ENCODE data around the gene TMX4.
A peak's percentile ranks its signal among the peaks of the same experiment; 100 is the strongest.
"Not testable (repeated sequence)": the region's sequence is repeated elsewhere in the genome, so short reads cannot be mapped to it uniquely, and the experiment has no call there.

TMX4 gene

DNA sequence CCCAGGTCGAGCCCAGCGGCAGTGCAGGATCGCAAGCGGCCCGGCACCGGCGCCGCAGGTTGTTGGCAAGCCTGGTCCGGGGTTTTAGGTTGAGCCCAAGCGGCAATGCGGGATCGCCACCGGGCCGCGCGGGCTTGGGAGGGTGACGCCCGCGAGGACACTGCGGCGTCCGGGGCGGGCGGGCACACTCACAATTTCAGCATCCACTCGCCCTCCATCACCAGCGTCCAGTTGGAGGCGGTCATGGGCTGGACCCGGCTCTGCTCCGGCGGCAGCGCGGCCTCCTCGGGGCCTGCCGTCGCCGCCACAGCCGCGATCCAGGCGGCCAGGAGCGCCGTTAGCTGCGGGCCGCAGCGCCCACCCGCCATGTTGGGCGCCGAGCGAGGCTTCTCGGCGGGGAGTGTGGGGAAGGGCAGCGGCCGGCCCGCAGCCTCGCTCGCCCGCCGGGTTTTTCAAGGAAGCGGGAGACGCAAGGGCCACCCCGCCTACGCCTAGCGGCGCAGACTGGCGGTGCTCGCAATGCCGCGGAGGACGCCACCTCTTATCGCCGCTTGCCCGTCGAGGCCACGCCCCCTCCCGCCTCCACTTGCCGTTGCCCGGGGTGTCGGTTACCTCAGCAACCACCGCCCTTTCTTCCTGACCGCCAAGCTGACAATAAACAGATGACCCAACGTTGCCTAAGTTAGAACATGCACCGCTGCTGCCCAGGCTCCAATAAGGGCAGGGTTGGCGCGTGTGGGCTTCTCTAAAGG is at the start of gene TMX4:
Gene TMX4 (minus strand): TSS at position 516 of the 752 bp plus-strand sequence. CDS start 148 bp downstream, at position 368.
- peak; percentile 80 to 82 for DNase-seq

GRCh38 chr20:8067082-8067481 is 47.5 kb upstream of the TMX4 start:
- DNase-seq = no peak

DNA sequence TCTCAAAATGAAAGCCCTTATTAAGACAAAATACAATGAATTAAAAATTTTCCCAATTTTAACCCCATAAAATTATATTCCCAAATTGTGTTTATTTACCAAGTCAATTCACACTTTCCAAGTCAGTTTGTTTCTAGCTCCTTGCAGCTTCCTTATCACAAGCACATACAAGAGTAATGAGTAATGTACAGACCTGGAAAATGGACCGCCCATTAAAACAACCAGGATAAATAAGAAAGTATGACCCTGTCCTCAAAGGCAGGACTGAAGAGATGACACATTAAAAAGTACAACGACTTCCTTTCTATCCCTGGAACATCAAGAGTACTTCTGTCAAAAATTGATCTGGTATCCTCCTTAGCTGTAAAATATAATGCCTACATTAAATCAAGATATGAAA is 47.1 kb upstream of the TMX4 start:
- no peak for DNase-seq

DNA sequence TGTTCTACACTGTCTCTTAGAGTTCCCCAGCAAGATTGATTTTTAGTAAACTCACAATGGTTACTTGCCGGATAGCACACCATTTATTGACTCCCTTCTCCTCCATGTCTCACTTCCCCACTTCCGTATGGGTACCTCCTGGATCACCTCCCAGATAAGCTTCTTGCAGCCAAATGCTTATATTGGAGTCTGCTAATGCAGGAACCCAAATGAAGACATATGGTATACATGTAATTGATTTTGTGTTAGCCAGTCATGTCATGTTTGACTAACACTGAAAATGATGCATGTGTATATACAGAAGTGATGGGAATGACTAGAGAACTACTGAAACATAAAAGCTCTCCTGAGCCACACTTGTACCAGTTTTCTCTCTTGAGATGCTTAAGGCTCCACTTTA is 46.1 kb upstream of the TMX4 start:
- DNase-seq = no peak

GRCh38 chr20:8062756-8063155 is 43.2 kb upstream of the TMX4 start:
- no peak for DNase-seq

DNA sequence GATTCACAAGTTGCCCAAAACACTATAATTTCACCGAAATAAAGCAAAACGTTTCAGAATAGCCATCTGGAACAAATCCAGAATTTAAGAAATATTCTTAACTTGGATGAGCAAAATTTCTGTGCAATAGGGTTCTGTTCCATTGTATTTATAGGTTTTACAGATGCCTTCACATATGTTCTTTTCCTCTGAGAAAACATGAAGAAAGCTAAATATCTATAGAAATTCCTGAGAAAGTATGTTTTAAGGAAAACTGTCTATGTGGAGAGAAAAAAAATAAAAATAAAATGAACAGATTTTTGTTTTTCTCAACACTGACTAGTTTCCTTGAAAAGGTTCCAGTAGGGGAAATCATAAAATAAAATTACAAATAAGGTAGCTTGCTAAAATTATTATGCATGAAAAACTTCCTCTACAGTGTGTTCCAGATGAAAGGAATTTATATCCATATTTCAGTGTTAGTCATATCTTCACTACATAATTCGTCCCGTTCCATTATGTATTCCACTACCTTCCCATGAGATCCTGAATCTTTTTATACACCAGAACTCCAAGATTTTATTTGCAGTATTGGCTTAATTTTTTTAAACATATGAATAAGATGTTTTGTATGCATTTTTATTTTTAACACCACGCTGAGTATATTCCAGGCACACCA is 42.4 kb upstream of the TMX4 start:
- DNase-seq = no peak

DNA sequence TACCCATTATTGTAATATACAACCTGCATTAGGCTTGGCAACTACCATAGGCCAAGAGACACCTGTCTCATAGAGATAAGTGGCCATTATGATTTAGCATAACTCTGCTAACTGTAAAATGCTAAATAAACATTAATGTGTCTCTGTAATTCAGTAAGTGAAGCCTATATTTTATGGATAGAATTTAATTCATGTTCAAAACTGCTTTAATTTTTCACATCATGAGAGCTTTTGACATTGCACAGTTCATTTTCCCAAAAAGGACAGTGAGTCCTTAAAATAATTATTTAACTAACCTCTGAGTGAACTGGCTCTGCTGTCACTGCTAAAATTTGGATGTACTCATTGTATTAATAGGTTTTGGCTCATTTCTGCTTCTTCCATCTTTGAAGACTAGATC is 41.4 kb upstream of the TMX4 start:
- no peak for DNase-seq

DNA sequence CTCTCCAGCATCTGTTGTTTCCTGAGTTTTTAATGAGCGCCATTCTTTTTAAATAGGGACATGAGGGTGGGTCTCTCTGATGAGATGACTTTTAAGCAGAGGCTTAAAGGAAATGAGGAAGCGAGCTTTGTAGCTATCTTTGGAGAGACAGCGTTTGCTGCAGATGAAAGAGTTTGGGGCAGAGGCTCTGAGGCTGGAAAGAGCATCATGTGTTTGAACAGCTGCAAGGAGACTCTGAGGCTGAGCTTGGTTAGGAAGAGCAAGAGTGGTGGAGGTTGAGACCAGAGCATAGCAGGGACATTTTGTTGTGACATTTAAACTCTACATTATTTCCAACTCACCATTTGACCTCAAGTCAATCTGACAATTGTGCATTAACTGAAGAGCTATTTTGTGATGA is 38.3 kb upstream of the TMX4 start:
- no peak for DNase-seq

DNA sequence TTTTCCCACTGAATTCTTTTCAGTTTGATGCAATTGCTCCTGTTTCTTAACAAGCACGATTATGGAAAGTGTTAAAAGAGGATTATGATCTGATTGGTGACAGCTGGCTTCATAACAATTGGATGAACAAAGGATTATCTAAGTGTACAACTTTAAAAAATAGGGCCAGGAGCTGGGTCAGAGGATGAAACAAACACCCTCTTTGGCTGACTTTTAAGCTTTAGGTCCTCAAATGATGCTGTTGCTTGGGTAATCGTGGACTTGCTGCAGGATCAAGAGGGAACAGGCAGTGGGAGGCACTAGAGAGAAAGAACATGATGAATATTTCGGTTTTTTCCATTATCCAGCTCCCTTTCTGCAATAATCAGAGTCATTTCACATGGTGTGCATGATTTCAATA is 35.5 kb upstream of the TMX4 start:
- no peak for DNase-seq

DNA sequence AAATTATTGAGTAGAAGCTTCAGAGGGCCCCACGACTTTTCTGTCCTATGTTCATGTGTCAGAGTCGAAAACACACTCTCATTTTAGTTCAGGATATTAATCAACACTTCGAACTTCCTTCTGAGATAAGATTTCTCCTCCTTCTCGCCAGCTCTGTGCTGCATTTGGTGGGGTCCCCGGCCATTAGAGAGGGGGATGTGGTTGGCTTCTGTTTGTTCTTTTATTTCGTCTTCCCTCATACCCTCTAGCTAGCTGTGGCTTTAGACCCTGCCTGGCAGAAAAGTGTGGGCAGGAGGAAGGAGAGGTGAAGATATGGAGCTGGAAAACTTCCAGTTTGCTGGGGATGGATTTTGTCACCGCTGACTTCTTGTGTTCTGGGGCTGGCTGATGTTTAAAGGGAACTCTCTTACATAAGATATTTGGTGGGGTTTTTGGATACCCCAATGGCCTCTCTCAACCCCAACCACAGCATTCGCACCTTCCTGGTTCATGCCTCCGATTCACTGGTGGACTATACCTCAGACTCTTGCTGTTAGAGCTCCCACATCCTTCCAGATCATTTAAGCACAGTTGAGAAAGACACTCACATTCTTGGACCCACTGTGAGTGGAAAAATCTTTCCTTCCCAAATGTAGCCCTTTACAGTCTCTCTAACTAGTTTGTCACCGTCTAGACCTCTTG is 30.7 kb upstream of the TMX4 start:
- DNase-seq = no peak

DNA sequence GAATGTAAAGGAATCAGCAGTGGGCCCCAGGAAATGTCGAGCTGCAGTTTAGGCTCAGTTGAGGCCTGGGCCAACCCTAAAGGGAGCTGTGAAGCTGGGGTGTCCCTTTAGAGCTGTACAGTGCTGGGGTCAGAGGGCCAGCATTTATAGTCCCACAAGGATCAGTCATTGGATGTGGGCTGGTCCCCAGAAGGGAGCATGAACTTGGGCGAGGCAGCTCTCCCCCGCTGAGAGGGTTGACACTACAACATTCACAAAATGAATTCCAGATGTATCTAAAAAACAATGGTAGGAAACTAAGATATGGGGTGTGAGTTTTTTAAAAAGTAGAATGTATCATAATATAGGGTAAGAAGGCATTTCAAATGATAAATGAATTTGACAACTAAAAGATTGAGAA is 29.7 kb upstream of the TMX4 start:
- no peak for DNase-seq

DNA sequence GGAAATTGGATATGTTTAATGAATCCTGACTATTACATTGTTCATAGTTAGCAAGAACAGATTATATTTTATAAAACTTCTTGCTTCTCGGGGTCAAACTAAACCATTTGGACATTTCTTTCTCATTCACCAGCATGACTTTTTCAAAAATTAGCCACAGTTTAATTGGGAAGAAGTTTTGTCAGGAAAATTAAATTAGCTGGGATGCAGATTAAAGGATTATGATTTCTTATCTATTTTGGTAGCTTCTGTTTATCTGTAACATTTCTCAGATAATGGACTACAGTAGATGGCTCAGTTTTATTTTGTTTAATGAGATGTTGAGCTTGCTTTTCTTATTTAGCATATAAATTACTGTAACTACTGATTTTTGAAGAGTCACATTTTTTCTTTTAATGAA is 26.4 kb upstream of the TMX4 start:
- DNase-seq = no peak

- no peak for DNase-seq
Observed at GRCh38 chr20:8043687-8044282, 24.2 kb upstream of the TMX4 start.

DNA sequence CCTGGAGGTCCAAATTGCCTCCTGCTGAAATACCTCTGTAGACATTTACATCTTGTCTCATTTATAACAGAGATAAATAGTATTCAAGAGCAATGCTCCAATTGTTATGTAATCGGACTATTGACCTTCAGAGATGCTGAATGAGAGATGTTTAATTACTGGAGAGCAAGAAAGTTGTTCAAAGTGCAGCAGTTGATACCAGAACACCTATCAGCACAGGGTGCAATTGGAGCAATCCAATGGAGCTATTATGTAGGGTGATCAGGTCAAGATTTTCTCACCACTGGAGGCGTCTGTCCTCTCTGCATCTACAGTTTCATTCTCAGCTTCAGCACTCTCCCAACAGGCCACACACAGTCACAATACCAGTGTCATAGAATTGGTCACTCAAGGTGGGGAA is 19.5 kb upstream of the TMX4 start:
- no peak for DNase-seq

DNA sequence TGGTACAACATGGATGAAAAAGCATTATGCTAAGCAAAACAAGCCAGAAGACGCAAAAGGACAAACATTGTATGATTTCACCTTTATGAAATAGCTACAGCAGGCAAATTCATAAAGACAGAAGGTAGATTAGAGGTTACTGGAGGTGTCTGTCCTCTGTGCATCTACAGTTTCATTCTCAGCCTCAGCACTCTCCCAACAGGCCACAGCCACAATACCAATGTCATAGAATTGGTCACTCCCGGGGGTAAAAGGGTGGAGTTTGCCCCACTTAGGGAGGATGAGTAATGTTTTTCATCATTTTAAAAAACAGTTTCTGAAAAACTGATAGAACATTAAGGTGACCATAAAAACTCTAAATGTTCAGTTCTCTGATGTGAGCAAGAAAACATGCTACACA is 17.2 kb upstream of the TMX4 start:
- DNase-seq = no peak

DNA sequence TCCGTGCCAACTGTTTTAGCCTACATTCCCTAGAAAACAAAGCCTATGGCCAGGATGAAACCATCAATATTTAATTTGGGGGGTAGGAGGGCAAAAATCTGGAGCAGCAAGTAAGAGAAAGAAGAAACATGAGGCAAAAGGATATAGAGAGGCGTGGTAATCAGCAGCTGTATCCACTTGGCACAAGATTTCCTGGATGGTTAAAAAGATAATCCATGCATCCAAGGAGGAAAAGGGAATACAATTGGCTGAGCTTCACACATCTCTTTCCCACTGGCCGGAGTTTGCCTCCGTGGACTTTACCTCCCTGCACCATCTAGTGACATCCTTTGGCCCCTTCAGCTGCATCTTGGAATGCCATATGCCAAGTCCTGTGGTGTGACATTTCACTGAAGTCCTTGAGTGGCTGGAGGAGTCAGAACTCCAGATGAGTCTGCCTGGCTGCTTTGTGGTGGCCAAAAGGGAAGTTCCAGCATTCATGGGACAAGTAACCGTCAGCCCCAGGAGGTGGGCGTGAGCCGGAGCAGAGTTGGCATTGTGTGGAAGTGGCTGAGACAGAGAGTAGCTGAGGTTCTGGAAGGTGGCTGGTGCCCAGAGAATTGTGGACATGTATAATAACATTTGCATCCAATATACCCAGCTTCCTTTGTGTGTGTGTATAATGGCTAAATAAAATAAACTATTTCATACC is 13.7 kb upstream of the TMX4 start:
- no peak for DNase-seq

GRCh38 chr20:8032499-8032898 is 12.9 kb upstream of the TMX4 start:
- no peak for DNase-seq

DNA sequence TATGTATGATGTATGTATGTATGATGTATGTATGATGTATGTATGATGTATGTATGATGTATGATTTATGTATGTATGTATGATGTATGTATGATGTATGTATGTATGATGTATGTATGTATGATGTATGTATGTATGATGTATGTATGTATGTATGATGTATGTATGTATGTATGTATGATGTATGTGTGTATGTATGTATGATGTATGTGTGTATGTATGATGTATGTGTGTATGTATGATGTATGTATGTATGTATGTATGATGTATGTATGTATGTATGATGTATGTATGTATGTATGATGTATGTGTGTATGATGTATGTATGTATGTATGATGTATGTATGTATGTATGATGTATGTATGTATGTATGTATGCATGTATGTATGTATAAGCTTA is 12.0 kb upstream of the TMX4 start:
- DNase-seq = not testable (repeated sequence)

GRCh38 chr20:8021541-8022269 is 2.1 kb upstream of the TMX4 start:
- DNase-seq = no peak

GRCh38 chr20:8020314-8021079 is 936 bp upstream of the TMX4 start:
- no peak for DNase-seq

DNA sequence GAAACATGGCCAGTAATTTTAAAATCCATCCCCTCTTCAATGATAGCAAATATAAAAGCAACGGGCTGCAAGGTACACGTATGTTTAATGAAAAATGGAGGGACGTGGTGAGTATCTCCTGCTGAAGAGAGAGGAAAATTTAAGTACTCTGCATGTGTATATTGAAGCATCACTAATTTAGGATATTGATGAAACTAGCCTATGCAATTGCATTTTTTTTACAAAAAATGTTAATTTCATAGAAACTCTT is 362 bp upstream of the TMX4 start:
- no peak for DNase-seq

GRCh38 chr20:8018958-8019245 is 659 bp downstream of the TMX4 start:
- DNase-seq = peak; percentile 37 to 50
